ENCODE data around the gene PRKCZ.

DNA sequence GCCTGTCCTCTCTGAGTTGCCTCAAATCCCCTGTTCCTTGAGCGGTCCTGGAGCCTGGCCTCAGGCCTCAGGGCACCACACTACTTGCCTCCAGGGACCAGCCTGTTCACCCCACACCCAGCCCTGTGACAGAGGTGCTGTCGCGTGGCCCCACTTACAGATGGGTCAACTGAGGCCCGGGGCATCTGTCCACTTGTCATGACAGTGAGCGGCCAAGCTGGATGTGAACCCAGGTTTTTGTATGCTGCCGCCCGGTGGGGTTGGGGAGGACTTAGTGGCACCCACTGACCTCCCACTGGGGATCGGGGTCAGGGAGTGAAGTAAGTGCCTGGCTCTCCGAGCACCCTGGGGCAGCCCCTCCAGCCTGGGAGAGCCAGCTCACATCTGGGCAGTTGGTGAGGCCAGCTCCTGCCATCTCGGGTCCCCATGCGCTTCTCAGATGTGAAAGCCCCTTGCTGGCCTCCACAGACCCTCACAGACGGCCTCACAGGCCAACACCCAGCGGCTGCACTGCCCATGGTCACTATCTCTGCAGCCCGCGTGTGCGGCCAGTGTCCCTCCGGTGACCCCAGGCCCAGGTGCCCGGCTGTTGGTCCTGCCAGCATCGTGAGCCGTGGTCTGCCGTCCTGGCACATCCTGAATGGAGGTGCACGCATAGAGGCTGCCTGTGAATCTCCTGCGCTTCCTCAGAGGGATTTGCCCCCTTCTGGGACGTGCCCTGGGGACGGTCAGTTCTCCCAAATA, 153.6 kb downstream of the PRKCZ start:
- TF ChIP-seq, protein P1, sequence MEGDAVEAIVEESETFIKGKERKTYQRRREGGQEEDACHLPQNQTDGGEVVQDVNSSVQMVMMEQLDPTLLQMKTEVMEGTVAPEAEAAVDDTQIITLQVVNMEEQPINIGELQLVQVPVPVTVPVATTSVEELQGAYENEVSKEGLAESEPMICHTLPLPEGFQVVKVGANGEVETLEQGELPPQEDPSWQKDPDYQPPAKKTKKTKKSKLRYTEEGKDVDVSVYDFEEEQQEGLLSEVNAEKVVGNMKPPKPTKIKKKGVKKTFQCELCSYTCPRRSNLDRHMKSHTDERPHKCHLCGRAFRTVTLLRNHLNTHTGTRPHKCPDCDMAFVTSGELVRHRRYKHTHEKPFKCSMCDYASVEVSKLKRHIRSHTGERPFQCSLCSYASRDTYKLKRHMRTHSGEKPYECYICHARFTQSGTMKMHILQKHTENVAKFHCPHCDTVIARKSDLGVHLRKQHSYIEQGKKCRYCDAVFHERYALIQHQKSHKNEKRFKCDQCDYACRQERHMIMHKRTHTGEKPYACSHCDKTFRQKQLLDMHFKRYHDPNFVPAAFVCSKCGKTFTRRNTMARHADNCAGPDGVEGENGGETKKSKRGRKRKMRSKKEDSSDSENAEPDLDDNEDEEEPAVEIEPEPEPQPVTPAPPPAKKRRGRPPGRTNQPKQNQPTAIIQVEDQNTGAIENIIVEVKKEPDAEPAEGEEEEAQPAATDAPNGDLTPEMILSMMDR (IDR thresholded peaks at IDR 0.05; ENCODE audit: low read depth, low read length): no peak
- TF ChIP-seq POLR2A (IDR thresholded peaks at IDR 0.05; ENCODE audit: extremely low read depth, insufficient read length) (no peak), MYC (IDR thresholded peaks at IDR 0.05; ENCODE audit: low read depth, low read length) (no peak)
- TF ChIP-seq, protein P2, sequence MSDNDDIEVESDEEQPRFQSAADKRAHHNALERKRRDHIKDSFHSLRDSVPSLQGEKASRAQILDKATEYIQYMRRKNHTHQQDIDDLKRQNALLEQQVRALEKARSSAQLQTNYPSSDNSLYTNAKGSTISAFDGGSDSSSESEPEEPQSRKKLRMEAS (IDR thresholded peaks at IDR 0.05; ENCODE audit: low read depth, low read length): no peak

Measured in NB4 (cell line).